PC-3 (cell line): ENCODE measurements around the gene ZRANB3. TPM values are rescaled to one million over a fixed set of nuclear protein-coding genes. Genes with fewer than 3 reads are reported as not detected.

ENCODE experiments used
- ATAC-seq: fragments of 200-7000 bp; cut with Tn5 transposase; 2 replicates; pipeline ENCODE4 v1.9.1; 2020; ENCODE audit warnings: mild to moderate bottlenecking, moderate library complexity
- BruUV-seq: library from RNA; stranded (reverse); fragments of 400-500 nt; replicated peaks from 2 replicates; lab custom pipeline; 2021; lab: Mats Ljungman, UMichigan
- CTCF ChIA-PET: fragments of 300-600 bp; sonication (Branson Sonifier 250); formaldehyde crosslinking; loops from one replicate; lab custom pipeline; 2022; ENCODE audit warnings: antibody characterized with exemption; lab: Charles Lee
- POLR2A ChIA-PET: fragments of 300-600 bp; sonication (Branson Sonifier 250); formaldehyde crosslinking; loops from one replicate; lab custom pipeline; 2022; ENCODE audit warnings: antibody characterized with exemption; ENCODE audit not compliant: unreplicated experiment; lab: Charles Lee
- DNase-seq: peaks from one replicate; pipeline ENCODE4 v3.0.0-alpha.2; 2015
- H2AFZ ChIP-seq: fragments of 300-600 bp; sonication (generic); 2 replicates; pipeline ENCODE4 v1.6.0; 2016; ENCODE audit warnings: antibody characterized with exemption, low read length
- H3F3A ChIP-seq: fragments of 300-600 bp; sonication (generic); one replicate; pipeline ENCODE4 v1.6.0; 2017; ENCODE audit warnings: antibody characterized with exemption, low read length, control low read depth, mild to moderate bottlenecking; ENCODE audit not compliant: unreplicated experiment
- H3K27ac ChIP-seq: fragments of 300-600 bp; sonication (generic); 2 replicates; pipeline ENCODE4 v1.5.1; 2016; ENCODE audit warnings: mild to moderate bottlenecking, low read length
- H3K27me3 ChIP-seq: fragments of 300-600 bp; sonication (generic); 2 replicates; pipeline ENCODE4 v1.6.1; 2016; ENCODE audit warnings: low read length, mixed read lengths
- H3K36me3 ChIP-seq: fragments of 300-600 bp; sonication (generic); 2 replicates; pipeline ENCODE4 v1.6.1; 2016; ENCODE audit warnings: low read depth, mixed run types, low read length, mixed read lengths
- H3K4me1 ChIP-seq: fragments of 300-600 bp; sonication (generic); 2 replicates; pipeline ENCODE4 v1.5.1; 2016; ENCODE audit warnings: low read length; ENCODE audit not compliant: insufficient read depth
- H3K4me2 ChIP-seq: fragments of 300-600 bp; sonication (generic); 2 replicates; pipeline ENCODE4 v1.6.0; 2016; ENCODE audit warnings: low read length
- H3K4me3 ChIP-seq: fragments of 300-600 bp; sonication (generic); 2 replicates; pipeline ENCODE4 v1.5.1; 2016; ENCODE audit warnings: mild to moderate bottlenecking, low read length, mixed read lengths
- H3K79me2 ChIP-seq: fragments of 300-600 bp; sonication (generic); 2 replicates; pipeline ENCODE4 v1.6.1; 2017; ENCODE audit warnings: low read length, mixed read lengths
- H3K9ac ChIP-seq: fragments of 300-600 bp; sonication (generic); 2 replicates; pipeline ENCODE4 v1.6.0; 2016; ENCODE audit warnings: mild to moderate bottlenecking, low read length
- H3K9me2 ChIP-seq: fragments of 300-600 bp; sonication (generic); replicated peaks from 2 replicates; pipeline ENCODE4 v1.6.1; 2016; ENCODE audit warnings: mixed run types, low read length, mixed read lengths
- H3K9me3 ChIP-seq: fragments of 300-600 bp; sonication (generic); 2 replicates; pipeline ENCODE4 v1.6.1; 2016; ENCODE audit warnings: low read length, mixed read lengths
- H4K20me1 ChIP-seq: fragments of 300-600 bp; sonication (generic); 2 replicates; pipeline ENCODE4 v1.6.1; 2016; ENCODE audit warnings: low read length, mixed read lengths
- CTCF ChIP-seq: fragments of 300-600 bp; sonication (generic); conservative IDR thresholded peaks from 2 replicates; pipeline ENCODE4 v1.5.1; 2017; ENCODE audit warnings: antibody characterized with exemption, low read depth, mild to moderate bottlenecking, low read length
- EZH2 ChIP-seq: fragments of 300-600 bp; sonication (generic); IDR thresholded peaks from one replicate; pipeline ENCODE4 v1.6.1; 2017; ENCODE audit warnings: antibody characterized with exemption, mild to moderate bottlenecking, low read length; ENCODE audit not compliant: unreplicated experiment
- EZH2phosphoT487 ChIP-seq: fragments of 300-600 bp; sonication (generic); IDR thresholded peaks from 2 replicates; pipeline ENCODE4 v1.6.1; 2018; ENCODE audit warnings: mild to moderate bottlenecking, antibody characterized with exemption, low read length, borderline replicate concordance
- intact Hi-C: fragments of 100-400 bp; cut with micrococcal nuclease; formaldehyde crosslinking; loops from 2 replicates; pipeline ENCODE4 v1.9.0; 2023
- total RNA-seq: library from RNA; depleted of rRNA; stranded (reverse); fragments of >200 nt; gene quantifications from 2 replicates; pipeline ENCODE4 v1.2.3, GENCODE V29; 2014

Gene ZRANB3
- total RNA-seq, 1 experiment from 2014 or later = 8.6 TPM

DNA sequence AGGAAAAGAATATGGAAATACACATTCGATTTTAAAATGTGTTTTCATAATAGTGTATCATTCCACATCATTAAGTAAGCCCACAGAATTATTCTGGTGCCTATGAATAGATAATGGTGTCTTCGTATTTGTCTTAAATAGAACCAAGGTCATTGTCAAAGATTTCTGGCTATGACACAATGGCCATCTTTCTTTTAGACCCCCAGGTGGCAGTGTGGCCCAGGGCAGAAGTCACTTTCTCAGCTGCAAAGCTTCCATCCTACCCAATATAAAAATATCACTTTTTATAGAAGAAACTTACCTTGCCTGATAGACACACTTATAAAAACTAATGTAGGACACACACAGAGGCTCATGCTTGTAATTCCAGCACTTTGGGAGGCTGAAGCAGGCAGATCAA lies 57.5 kb downstream of the ZRANB3 start:
- H3K79me2 ChIP-seq = no peaks in the 10 kb centered on the region
- no peak overlapping the region for H2AFZ ChIP-seq
- no peaks in the 10 kb centered on the region for H3K27me3 ChIP-seq
- ATAC-seq (peak; percentile 68), DNase-seq (peak; percentile 56)
- H3K9me2 ChIP-seq = no peaks in the 10 kb centered on the region
- H3F3A ChIP-seq = no peaks in the 10 kb centered on the region
- H3K27ac ChIP-seq = no peak overlapping the region
- H3K9ac ChIP-seq = no peak overlapping the region
- BruUV-seq = no TSS peak
- H3K36me3 ChIP-seq = no peaks in the 10 kb centered on the region
- no peak overlapping the region for H3K4me2 ChIP-seq
- ChIA-PET CTCF (interaction anchor here (0.5 to 1.3 kb wide), 6 partner anchors 14 to 485 kb away, joined by 3 to 14 read pairs (median 4); no protein-coding TSS in a partner anchor), POLR2A (interaction anchor here (0.5 to 0.7 kb wide), 2 partner anchors 112 to 517 kb away, joined by 5 to 11 read pairs; no protein-coding TSS in a partner anchor)
- H4K20me1 ChIP-seq = no peaks in the 10 kb centered on the region
- intact Hi-C loops = loop anchor here (1.0 to 5.0 kb wide), 5 partner anchors 59 to 471 kb away; no protein-coding TSS in a partner anchor
- peak; percentile 82 for TF ChIP-seq CTCF
- TF ChIP-seq EZH2phosphoT487 = no peak
- H3K9me3 ChIP-seq = no peaks in the 10 kb centered on the region
- no peaks in the 10 kb centered on the region for H3K4me1 ChIP-seq
- H3K4me3 ChIP-seq = no peak overlapping the region

GRCh38 chr2:135471106-135471505 lies 59.9 kb downstream of the ZRANB3 start:
- CTCF ChIA-PET = no interaction called here
- no peak for DNase-seq
- H3K9ac ChIP-seq = no peak overlapping the region
- no peaks in the 10 kb centered on the region for H4K20me1 ChIP-seq
- H3K4me3 ChIP-seq = no peak overlapping the region
- no peak overlapping the region for H3K4me2 ChIP-seq
- intact Hi-C loops = loop anchor here (5.0 kb wide), 2 partner anchors 116 to 469 kb away; no protein-coding TSS in a partner anchor
- no peaks in the 10 kb centered on the region for H3K36me3 ChIP-seq
- H3K9me2 ChIP-seq = no peaks in the 10 kb centered on the region
- H3K27me3 ChIP-seq = no peaks in the 10 kb centered on the region
- POLR2A ChIA-PET = no interaction called here
- H3K9me3 ChIP-seq = no peaks in the 10 kb centered on the region
- no peaks in the 10 kb centered on the region for H3K4me1 ChIP-seq
- BruUV-seq = no TSS peak
- ATAC-seq = peak; percentile 64
- TF ChIP-seq EZH2 = no peak
- TF ChIP-seq CTCF = no peak
- TF ChIP-seq EZH2phosphoT487 = no peak
- no peak overlapping the region for H3K27ac ChIP-seq
- H3K79me2 ChIP-seq = no peaks in the 10 kb centered on the region
- no peak overlapping the region for H2AFZ ChIP-seq
- H3F3A ChIP-seq = no peaks in the 10 kb centered on the region

- DNase-seq = no peak
- Histone ChIP-seq H3K27ac (no peak overlapping the region), H3K27me3 (no peaks in the 10 kb centered on the region), H3F3A (no peaks in the 10 kb centered on the region), H3K36me3 (peaks cover 4% of the 10 kb centered on the region; the same call in 1 of the 2 replicates), H3K9me2 (no peaks in the 10 kb centered on the region), H3K4me1 (no peaks in the 10 kb centered on the region), H3K79me2 (no peaks in the 10 kb centered on the region), H3K9ac (no peak overlapping the region), H3K9me3 (peaks cover 5% of the 10 kb centered on the region; the same call in 1 of the 2 replicates), H4K20me1 (no peaks in the 10 kb centered on the region), H3K4me2 (no peak overlapping the region), H3K4me3 (no peak overlapping the region), H2AFZ (no peak overlapping the region)
- ChIA-PET POLR2A (no interaction called here), CTCF (no interaction called here)
- intact Hi-C loops = no loop called here
- TF ChIP-seq CTCF (no peak), EZH2 (no peak), EZH2phosphoT487 (no peak)
- ATAC-seq = no peak
- BruUV-seq = no TSS peak
Observed at GRCh38 chr2:135457279-135457678, 73.7 kb downstream of the ZRANB3 start.
